Endothelial cell of umbilical vein (primary cell): ENCODE results near the gene METAP1.

Source experiments
- CTCF ChIP-seq, 2 donors: IDR thresholded peaks; 1 replicate in 1 of 2; 2 replicates in 1 of 2; pipeline ENCODE4 v1.5.1; 2011; ENCODE audit warnings: low read length in 2 of 2, mild to moderate bottlenecking in 2 of 2, moderate library complexity in 2 of 2, control low read depth in 1 of 2, inconsistent platforms in 1 of 2, low read depth in 1 of 2; ENCODE audit not compliant: insufficient read depth in 1 of 2; ENCODE audit errors: extremely low read depth in 1 of 2
- EZH2 ChIP-seq: IDR thresholded peaks from 2 replicates; pipeline ENCODE4 v1.6.1; 2012; ENCODE audit warnings: borderline replicate concordance, low read depth, mild to moderate bottlenecking, moderate library complexity, low read length, inconsistent platforms; ENCODE audit not compliant: severe bottlenecking
- JUN ChIP-seq: IDR thresholded peaks from 2 replicates; pipeline ENCODE4 v1.6.1; 2011; ENCODE audit warnings: borderline replicate concordance, low read depth; ENCODE audit not compliant: insufficient read length, insufficient read depth
- MYC ChIP-seq: IDR thresholded peaks from one replicate; pipeline ENCODE4 v1.6.1; 2011; ENCODE audit warnings: mild to moderate bottlenecking, low read depth, low read length
- POLR2A ChIP-seq: IDR thresholded peaks from 2 replicates; pipeline ENCODE4 v1.6.1; 2012; ENCODE audit warnings: low read depth, mild to moderate bottlenecking, control low read depth, low read length
- POLR2AphosphoS5 ChIP-seq: IDR thresholded peaks from 2 replicates; pipeline ENCODE4 v1.6.1; 2012; ENCODE audit warnings: low read depth, mild to moderate bottlenecking, control low read depth, low read length, moderate library complexity; ENCODE audit not compliant: insufficient read depth
- TF ChIP-seq, protein P1 (sequence below): IDR thresholded peaks from 2 replicates; pipeline ENCODE4 v1.6.1; 2011; ENCODE audit not compliant: insufficient read depth, insufficient read length

GRCh38 chr4:99067617-99068016, 72.1 kb downstream of the METAP1 start:
- TF ChIP-seq CTCF (IDR thresholded peaks at IDR 0.05; ENCODE audit: extremely low read depth in 1 of 2, insufficient read depth in 1 of 2, low read depth in 1 of 2, low read length in 2 of 2) (no peak), POLR2AphosphoS5 (no peak), POLR2A (no peak), MYC (no peak), EZH2 (no peak), JUN (no peak)
- TF ChIP-seq, protein P1, sequence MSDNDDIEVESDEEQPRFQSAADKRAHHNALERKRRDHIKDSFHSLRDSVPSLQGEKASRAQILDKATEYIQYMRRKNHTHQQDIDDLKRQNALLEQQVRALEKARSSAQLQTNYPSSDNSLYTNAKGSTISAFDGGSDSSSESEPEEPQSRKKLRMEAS, result no peak
